ENCODE measurements around the gene LPCAT2. TPM values are rescaled to one million over a fixed set of nuclear protein-coding genes. Genes with fewer than 3 reads are reported as not detected.

The LPCAT2 gene
- total and polyA plus RNA-seq, 2 of the 8 experiments (the other 6 are each of a cell fraction or from before 2014, with no cell fraction given): 2.2 to 10.6 TPM

- H2BK120ac ChIP-seq (replicated peaks; ENCODE audit: low read depth, low read length): no peak overlapping the region
Observed at GRCh38 chr16:55634193-55634592, 125.3 kb downstream of the LPCAT2 start.

More at GRCh38 chr16:55634193-55634592, 125.3 kb downstream of the LPCAT2 start:
- no peak overlapping the region for H3K14ac ChIP-seq (ENCODE audit: insufficient read length)
- H2BK20ac ChIP-seq (ENCODE audit: low read length): no peak overlapping the region
- no peak overlapping the region for H3K27ac ChIP-seq (ENCODE audit: low read depth, low read length)
- no peak for TF ChIP-seq HDAC6 (IDR thresholded peaks at IDR 0.05; ENCODE audit: low read depth, low read length)
- TF ChIP-seq BRCA1 (IDR thresholded peaks at IDR 0.05; ENCODE audit: low read depth, low read length): no peak
- TF ChIP-seq TEAD4 (IDR thresholded peaks at IDR 0.05; ENCODE audit: low read depth, low read length): no peak
- TF ChIP-seq CHD1 (IDR thresholded peaks at IDR 0.05; ENCODE audit: low read depth, low read length): no peak
- TF ChIP-seq EZH2 (IDR thresholded peaks at IDR 0.05; ENCODE audit: low read depth, low read length, severe bottlenecking): no peak
- no peak for TF ChIP-seq FOSL1 (IDR thresholded peaks at IDR 0.05; ENCODE audit: insufficient read depth, low read depth, low read length)
- TF ChIP-seq CTBP2 (IDR thresholded peaks at IDR 0.05; ENCODE audit: borderline replicate concordance, insufficient read depth, insufficient read length, low read length): no peak
- H2BK15ac ChIP-seq (ENCODE audit: low read length): no peak overlapping the region
- H2BK12ac ChIP-seq (ENCODE audit: low read depth, low read length): no peak overlapping the region
- H2AFZ ChIP-seq (ENCODE audit: low read length): no peak overlapping the region
- no peak overlapping the region for H4K8ac ChIP-seq (ENCODE audit: extremely low read depth, insufficient read depth, low read length)
- H3K18ac ChIP-seq (ENCODE audit: extremely low read depth, low read length): no peak overlapping the region
- H3K23me2 ChIP-seq (ENCODE audit: low read depth, low read length): no peaks in the 10 kb centered on the region; the same call in 1 of the 2 replicates
- no peak overlapping the region for H4K91ac ChIP-seq (replicated peaks; ENCODE audit: insufficient read length, low read length)
- H3K4ac ChIP-seq (replicated peaks; ENCODE audit: insufficient read length, low read depth, low read length): no peak overlapping the region
- FAIRE-seq (no peak), DNase-seq (ENCODE audit: low read depth in 1 of 2, low spot score in 2 of 2) (no peak)
- H4K5ac ChIP-seq (ENCODE audit: insufficient read length, low read depth, low read length): no peak overlapping the region
- no peak overlapping the region for H3K23ac ChIP-seq (ENCODE audit: insufficient read length)
- no peaks in the 10 kb centered on the region for H3K79me1 ChIP-seq (ENCODE audit: low read depth, low read length)
- ChIA-PET CTCF (ENCODE audit: partially characterized antibody) (interaction anchor here (0.6 to 1.3 kb wide), 2 partner anchors 71 to 133 kb away, joined by 3 to 4 read pairs; no protein-coding TSS in a partner anchor), POLR2A (ENCODE audit: partially characterized antibody) (no interaction called here)
- no peaks in the 10 kb centered on the region for H3K79me2 ChIP-seq (ENCODE audit: control insufficient read depth in 1 of 2, insufficient read depth in 2 of 2, low read length in 2 of 2)
- H3K36me3 ChIP-seq (ENCODE audit: control insufficient read depth in 2 of 4, insufficient read depth in 4 of 4, low read length in 3 of 4): no peaks in the 10 kb centered on the region
- no peak overlapping the region for H2AK5ac ChIP-seq (ENCODE audit: low read depth, low read length)
- no peak overlapping the region for H2BK5ac ChIP-seq (ENCODE audit: low read depth, low read length)
- H3K27me3 ChIP-seq (replicated peaks in 1 of 4; ENCODE audit: control insufficient read depth in 3 of 4, extremely low read depth in 1 of 4, insufficient read depth in 3 of 4, low read length in 3 of 4): no peaks in the 10 kb centered on the region
- peaks cover 17 to 19% of the 10 kb centered on the region in 2 experiments for H3K9me3 ChIP-seq (ENCODE audit: insufficient read depth in 2 of 2, low read depth in 1 of 2, low read length in 1 of 2)
- no peak overlapping the region for H3K56ac ChIP-seq (replicated peaks; ENCODE audit: insufficient read length, low read depth, low read length)
- no peak overlapping the region for H3K4me3 ChIP-seq (ENCODE audit: extremely low read depth in 1 of 4, insufficient read depth in 2 of 4, low read depth in 3 of 4, low read length in 4 of 4)
- no peaks in the 10 kb centered on the region for H4K20me1 ChIP-seq (replicated peaks in 1 of 2; ENCODE audit: control insufficient read depth in 1 of 2, insufficient read depth in 2 of 2, low read length in 2 of 2)
- no peak overlapping the region for H3K4me2 ChIP-seq (ENCODE audit: insufficient read depth in 1 of 2, low read depth in 2 of 2, low read length in 2 of 2)
- no peak overlapping the region for H3K9ac ChIP-seq (replicated peaks in 1 of 4; ENCODE audit: extremely low read depth in 1 of 4, low read depth in 3 of 4, low read length in 3 of 4)
- H3K4me1 ChIP-seq (replicated peaks in 1 of 4; ENCODE audit: control insufficient read depth in 3 of 4, insufficient read depth in 4 of 4, low read length in 3 of 4): peaks cover 0 to 3% (median 0%) of the 10 kb centered on the region in 4 experiments; a peak in 1 of 7 replicates
